Upper lobe of left lung (tissue), 4 donors: ENCODE results near the gene ZDHHC11B.

Experiments
- CTCF ChIP-seq, 6 experiments: fragments of 450-650 bp in 4 of 6; fragments of 200-600 bp in 2 of 6; sonication (generic) in 2 of 6; IDR thresholded peaks; one replicate each; pipeline ENCODE4 v1.5.1; 2016 to 2019; ENCODE audit warnings: antibody characterized with exemption in 6 of 6
- EP300 ChIP-seq, 4 donors: sonication (generic); formaldehyde crosslinking; IDR thresholded peaks; one replicate each; pipeline ENCODE4 v1.5.1; 2017; ENCODE audit warnings: antibody characterized with exemption in 4 of 4, control low read depth in 2 of 4
- POLR2A ChIP-seq, 4 donors: fragments of 450-650 bp; IDR thresholded peaks; one replicate each; pipeline ENCODE4 v1.5.1; 2016 to 2017; ENCODE audit warnings: antibody characterized with exemption in 4 of 4, mild to moderate bottlenecking in 2 of 4
- POLR2AphosphoS5 ChIP-seq, 2 donors: sonication (generic); formaldehyde crosslinking; IDR thresholded peaks; one replicate each; pipeline ENCODE4 v1.5.1; 2017; ENCODE audit warnings: antibody characterized with exemption in 2 of 2

GRCh38 chr5:756171-756570 lies 28.4 kb downstream of the ZDHHC11B start:
- no peak for TF ChIP-seq EP300 (IDR thresholded peaks at IDR 0.05)
- TF ChIP-seq POLR2A (IDR thresholded peaks at IDR 0.05) = no peak
- no peak for TF ChIP-seq CTCF (IDR thresholded peaks at IDR 0.05)
- no peak for TF ChIP-seq POLR2AphosphoS5 (IDR thresholded peaks at IDR 0.05)
